ENCODE measurements around the gene GCKR.

Gene GCKR

GRCh38 chr2:27471961-27472360 is 24.7 kb upstream of the GCKR start:
- no peak for TF ChIP-seq CTCF (conservative IDR thresholded peaks at IDR 0.05; ENCODE audit: control insufficient read depth, insufficient read depth, low read depth, low read length)
- DNase-seq (ENCODE audit: low read depth), result no peak
- H3K4me3 ChIP-seq (ENCODE audit: control insufficient read depth, low read depth, low read length), result no peak overlapping the region

DNA sequence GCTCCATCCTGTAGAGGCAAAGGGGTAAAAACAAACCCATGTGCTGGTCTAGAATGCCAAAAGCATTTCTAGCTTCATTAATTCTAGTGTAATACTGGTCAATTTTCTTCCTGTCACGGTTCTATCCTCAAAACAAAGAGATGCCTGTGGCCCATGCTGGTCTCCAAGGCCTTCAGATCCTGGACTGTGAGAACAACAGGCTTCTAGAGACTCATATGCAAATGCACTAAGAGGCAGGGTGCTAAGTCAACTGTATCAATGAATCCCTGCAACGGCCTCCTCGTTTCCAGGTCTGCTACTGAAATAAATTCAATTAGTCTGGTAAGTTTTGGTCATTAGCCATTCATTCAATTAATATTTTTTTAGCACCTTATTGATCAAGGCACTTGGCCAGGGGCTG is 11.1 kb upstream of the GCKR start:
- H3K4me3 ChIP-seq (ENCODE audit: control insufficient read depth, low read depth, low read length), result no peak overlapping the region
- no peak for DNase-seq (ENCODE audit: low read depth)
- no peak for TF ChIP-seq CTCF (conservative IDR thresholded peaks at IDR 0.05; ENCODE audit: control insufficient read depth, insufficient read depth, low read depth, low read length)

GRCh38 chr2:27489118-27489497 is 7.5 kb upstream of the GCKR start:
- peak; percentile 7 for TF ChIP-seq CTCF (conservative IDR thresholded peaks at IDR 0.05; ENCODE audit: control insufficient read depth, insufficient read depth, low read depth, low read length)
- peak overlapping the region; percentile 96 for H3K4me3 ChIP-seq (ENCODE audit: control insufficient read depth, low read depth, low read length)
- DNase-seq (ENCODE audit: low read depth), result peak; percentile 35

DNA sequence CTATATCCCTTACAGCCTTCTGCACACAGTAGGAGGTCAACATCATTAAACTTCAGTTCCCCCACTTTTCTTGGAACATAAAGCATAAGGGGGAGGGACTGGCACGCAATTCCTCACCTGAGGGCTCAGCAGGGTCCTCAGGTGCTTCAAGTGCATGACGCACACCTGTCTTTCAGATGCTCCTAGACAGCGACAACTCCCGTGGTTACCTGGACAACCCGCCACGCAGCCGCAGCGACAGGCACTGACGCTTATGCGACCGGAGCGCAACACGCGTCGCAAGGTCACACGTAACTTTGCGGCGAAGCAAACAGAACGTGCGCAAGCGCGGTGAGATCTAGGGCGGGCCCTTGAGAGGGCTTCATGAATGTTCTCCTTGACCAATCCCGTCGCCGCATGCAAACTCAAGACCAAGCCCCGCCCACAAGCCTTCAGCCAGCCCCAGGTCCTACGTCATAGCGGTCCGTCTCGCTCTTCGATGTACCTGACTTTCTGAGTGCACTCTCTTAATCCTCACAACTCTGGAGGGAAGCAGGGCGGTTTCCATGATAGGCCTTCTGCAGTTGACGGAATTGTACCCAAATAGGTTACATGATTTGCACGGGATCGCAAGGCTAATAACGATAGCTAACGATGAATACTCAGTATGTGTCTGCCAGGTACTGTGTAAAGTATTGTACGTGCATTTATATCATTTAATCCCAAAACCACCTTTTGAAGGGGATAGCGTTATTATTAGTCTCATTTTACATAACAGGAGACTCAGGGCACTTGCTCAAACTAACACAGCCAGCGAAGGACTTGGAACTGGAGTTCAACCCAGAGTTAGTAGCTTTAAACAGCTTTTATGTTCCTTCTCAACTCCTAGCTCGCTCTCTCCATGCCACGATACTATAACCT is 6.9 kb upstream of the GCKR start, which contains the start of gene IFT172:
IFT172 (minus strand) TSS at position 246 of the 900 bp plus-strand sequence; CDS start at position 156, 90 bp downstream.
- peak within 1 kb of the TSS; percentile 96 for H3K4me3 ChIP-seq (ENCODE audit: control insufficient read depth, low read depth, low read length)
- TF ChIP-seq CTCF (conservative IDR thresholded peaks at IDR 0.05; ENCODE audit: control insufficient read depth, insufficient read depth, low read depth, low read length), result no peak
- peak; percentile 98 for DNase-seq (ENCODE audit: low read depth)

GRCh38 chr2:27492557-27492956 is 4.1 kb upstream of the GCKR start:
- no peak for TF ChIP-seq CTCF (conservative IDR thresholded peaks at IDR 0.05; ENCODE audit: control insufficient read depth, insufficient read depth, low read depth, low read length)
- DNase-seq (ENCODE audit: low read depth), result no peak
- no peak overlapping the region for H3K4me3 ChIP-seq (ENCODE audit: control insufficient read depth, low read depth, low read length)

GRCh38 chr2:27493948-27494283 is 2.7 kb upstream of the GCKR start:
- DNase-seq (ENCODE audit: low read depth), result no peak
- peak overlapping the region; percentile 61 for H3K4me3 ChIP-seq (ENCODE audit: control insufficient read depth, low read depth, low read length)
- no peak for TF ChIP-seq CTCF (conservative IDR thresholded peaks at IDR 0.05; ENCODE audit: control insufficient read depth, insufficient read depth, low read depth, low read length)
